ENCODE measurements around the gene VPS39.

DNA sequence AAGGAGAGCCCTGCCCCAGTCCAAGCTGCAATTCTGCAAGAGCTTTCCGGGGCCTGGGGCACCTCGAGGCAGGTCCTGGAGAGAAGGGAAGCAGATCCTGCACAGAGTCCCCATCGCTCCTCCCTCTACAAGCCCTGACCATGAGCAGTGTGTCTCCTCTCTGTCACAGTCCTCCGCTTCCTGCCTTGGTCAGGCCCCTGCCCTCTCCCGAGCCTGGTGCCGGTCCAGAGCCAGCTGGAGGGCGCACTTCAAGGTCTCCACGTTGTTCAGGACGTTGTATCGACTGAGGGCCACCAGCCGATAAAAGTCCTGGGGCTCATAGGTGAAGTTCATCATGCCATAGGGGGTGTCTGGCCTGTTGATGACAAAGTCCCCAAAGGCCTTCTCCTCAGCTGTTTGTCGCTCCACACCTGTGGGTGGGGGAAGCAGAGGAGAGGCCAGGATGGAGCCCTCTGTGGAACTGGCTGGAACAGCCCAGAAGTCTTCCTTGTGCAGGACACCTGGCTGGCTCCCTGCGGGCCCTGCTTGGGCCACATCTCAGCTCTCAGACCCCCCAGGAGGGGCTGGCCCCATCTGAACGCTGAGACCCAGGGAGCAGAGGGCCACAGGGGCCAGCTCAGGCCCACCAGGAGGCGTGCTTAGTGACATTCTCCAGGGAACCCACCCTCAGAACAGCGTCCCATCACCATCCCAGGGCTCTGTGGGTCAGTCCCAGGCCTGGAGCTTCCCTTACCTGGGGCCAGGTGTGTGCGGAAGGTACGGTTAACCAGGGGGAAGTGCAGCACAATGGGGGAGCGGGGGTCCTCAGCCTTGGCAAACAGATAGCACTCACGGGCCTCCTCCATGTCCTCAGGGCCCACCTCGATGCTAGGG, 66.1 kb downstream of the VPS39 start:
- no peak for TF ChIP-seq CTCF (IDR thresholded peaks at IDR 0.05)
- TF ChIP-seq POLR2A (IDR thresholded peaks at IDR 0.05) = no peak
